GM12892 (cell line): ENCODE measurements around the gene RAPGEF5.

Experiments
- POLR2A ChIP-seq: IDR thresholded peaks from 2 replicates; pipeline ENCODE4 v1.6.1; 2011; ENCODE audit warnings: low read depth, low read length, control low read depth
- TAF1 ChIP-seq: IDR thresholded peaks from 2 replicates; pipeline ENCODE4 v1.6.1; 2011; ENCODE audit warnings: low read depth, mild to moderate bottlenecking, control low read depth, low read length, borderline replicate concordance

DNA sequence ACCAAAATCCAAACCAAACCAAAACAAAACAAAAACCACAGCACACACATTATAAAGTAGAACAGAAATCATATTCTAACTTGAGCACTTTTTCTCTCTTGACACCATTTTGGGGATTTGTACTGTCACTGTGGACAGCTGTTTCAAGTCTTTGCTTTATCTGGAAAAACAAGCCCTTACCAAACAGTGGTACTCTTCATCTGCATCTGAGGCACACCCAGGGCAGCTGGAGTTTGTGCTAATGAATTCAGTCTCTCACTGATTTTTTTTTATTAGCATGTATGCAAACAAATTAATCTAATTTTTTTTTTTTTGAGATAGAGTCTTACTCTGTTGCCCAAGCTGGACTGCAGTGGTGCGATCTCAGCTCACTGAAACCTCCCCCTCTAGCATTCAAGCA lies 171.4 kb downstream of the RAPGEF5 start:
- TF ChIP-seq POLR2A: no peak
- no peak for TF ChIP-seq TAF1
